Measurements from ENCODE around the gene ANKS1A. TPM values are rescaled to one million over a fixed set of nuclear protein-coding genes. Genes with fewer than 3 reads are reported as not detected.

The ANKS1A gene
- total RNA-seq, 2 donors from 2014 or later = 20.5 to 68.4 TPM

DNA sequence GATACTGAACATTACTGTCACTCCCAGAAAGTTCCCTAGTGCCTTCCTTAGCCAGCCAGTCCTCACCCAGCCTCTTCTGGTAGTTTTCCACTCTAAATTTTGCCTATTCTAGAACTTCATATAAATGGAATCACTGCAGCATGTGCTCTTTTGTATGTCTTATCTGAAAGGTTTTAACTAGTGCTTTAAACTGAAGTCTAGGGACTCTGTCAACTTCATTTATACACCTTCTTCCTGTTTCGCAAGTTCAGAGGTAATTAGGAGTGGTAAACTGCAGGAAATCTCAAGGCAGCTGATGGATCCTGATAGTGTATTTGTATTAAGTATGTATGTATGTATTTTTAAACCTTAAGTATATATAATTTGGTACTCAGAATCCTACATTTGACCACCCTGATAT lies 157.8 kb downstream of the ANKS1A start:
- 32% methylated on average over 1 of the region's 1 CpG for WGBS
- TF ChIP-seq POLR2A (IDR thresholded peaks at IDR 0.05) (no peak), POLR2AphosphoS5 (IDR thresholded peaks at IDR 0.05) (peak; percentile 22)
- TF ChIP-seq, protein P1, sequence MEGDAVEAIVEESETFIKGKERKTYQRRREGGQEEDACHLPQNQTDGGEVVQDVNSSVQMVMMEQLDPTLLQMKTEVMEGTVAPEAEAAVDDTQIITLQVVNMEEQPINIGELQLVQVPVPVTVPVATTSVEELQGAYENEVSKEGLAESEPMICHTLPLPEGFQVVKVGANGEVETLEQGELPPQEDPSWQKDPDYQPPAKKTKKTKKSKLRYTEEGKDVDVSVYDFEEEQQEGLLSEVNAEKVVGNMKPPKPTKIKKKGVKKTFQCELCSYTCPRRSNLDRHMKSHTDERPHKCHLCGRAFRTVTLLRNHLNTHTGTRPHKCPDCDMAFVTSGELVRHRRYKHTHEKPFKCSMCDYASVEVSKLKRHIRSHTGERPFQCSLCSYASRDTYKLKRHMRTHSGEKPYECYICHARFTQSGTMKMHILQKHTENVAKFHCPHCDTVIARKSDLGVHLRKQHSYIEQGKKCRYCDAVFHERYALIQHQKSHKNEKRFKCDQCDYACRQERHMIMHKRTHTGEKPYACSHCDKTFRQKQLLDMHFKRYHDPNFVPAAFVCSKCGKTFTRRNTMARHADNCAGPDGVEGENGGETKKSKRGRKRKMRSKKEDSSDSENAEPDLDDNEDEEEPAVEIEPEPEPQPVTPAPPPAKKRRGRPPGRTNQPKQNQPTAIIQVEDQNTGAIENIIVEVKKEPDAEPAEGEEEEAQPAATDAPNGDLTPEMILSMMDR (IDR thresholded peaks at IDR 0.05) = no peak
- Histone ChIP-seq H3K9me3 (no peaks in the 10 kb centered on the region), H3K27me3 (replicated peaks; ENCODE audit: insufficient read depth) (no peaks in the 10 kb centered on the region), H3K36me3 (no peaks in the 10 kb centered on the region), H3K27ac (peak overlapping the region; percentile 17 to 56), H3K4me3 (no peak overlapping the region), H3K4me1 (replicated peaks) (peaks cover 6% of the 10 kb centered on the region)
- intact Hi-C loops (cut with DNase I) = no loop called here
- DNase-seq (ENCODE audit: low spot score) = no peak

DNA sequence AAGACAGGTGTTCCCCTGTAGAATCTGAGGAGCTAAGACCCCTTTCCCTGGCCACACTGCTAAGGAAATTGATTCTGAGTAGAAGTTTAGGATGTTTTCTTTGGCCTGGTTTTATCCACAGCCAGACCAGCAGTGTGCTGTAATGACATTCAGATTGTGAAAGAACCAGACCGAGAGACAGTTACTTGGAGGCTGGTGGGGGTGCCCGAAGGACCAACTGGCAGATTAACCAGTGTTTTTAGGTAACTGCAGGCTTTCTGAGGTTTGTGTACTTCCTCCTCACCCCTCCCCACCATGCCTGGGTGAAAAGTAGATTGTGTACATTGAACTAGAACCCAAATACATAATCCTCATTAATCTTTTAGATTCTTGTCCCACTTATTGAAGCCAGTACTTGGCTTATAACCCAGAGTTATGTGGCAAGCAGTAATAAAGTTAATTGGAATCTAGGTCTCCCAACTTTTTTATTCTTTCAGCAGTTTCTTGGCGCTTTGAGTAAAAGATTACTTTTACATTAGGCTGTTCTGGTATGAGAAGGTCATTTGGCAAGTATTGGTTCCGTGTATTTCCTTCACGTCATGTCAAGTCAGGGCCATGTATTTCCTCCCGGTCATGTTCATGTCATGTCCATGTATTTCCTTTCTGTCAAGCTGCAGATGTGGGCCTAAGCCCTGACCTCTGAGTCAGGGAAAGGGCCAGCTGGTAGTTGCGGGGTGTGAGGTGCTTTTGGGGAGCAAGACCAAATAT lies 158.4 kb downstream of the ANKS1A start:
- intact Hi-C loops (cut with DNase I) = no loop called here
- H3K27ac ChIP-seq = peak overlapping the region; percentile 17 to 56
- no peaks in the 10 kb centered on the region for H3K9me3 ChIP-seq
- no peaks in the 10 kb centered on the region for H3K36me3 ChIP-seq
- H3K4me1 ChIP-seq (replicated peaks) = peaks cover 6% of the 10 kb centered on the region
- H3K4me3 ChIP-seq = no peak overlapping the region
- WGBS = 33% methylated on average over 7 of the region's 7 CpGs
- DNase-seq (ENCODE audit: low spot score) = no peak
- TF ChIP-seq POLR2AphosphoS5 (IDR thresholded peaks at IDR 0.05) = no peak
- TF ChIP-seq, protein P1 (IDR thresholded peaks at IDR 0.05) = no peak
- no peak for TF ChIP-seq POLR2A (IDR thresholded peaks at IDR 0.05)
- H3K27me3 ChIP-seq (replicated peaks; ENCODE audit: insufficient read depth) = no peaks in the 10 kb centered on the region

DNA sequence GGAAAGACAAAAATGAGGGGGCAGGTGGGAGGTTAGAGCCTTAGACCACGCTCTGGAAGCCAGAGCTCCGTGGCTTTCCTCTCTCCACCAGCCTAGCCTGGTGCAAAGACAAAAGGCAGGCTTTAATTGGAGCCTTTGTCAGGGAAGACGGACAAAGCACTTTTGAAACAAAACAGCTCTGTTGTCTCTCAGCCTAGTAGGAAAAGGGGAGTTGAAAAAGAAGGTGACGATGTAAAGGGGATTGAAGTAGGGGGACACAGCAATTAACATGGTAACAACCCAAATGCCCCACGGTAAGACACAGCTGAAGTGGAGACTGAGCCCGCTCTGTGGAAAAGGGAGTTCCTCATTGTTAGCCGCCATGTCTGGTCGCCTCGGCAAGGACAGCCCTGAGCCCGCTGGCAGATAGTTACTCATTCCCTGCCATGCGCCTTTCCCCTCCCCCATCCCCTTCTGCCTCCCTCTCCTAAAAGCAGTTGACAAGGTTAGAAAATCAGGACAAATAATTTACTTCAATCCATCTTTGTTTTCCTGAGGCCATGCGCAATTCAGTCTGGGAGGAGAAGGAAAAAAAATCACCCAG lies 159.1 kb downstream of the ANKS1A start:
- TF ChIP-seq POLR2AphosphoS5 (IDR thresholded peaks at IDR 0.05) = no peak
- TF ChIP-seq, protein P1 (IDR thresholded peaks at IDR 0.05) = no peak
- H3K27me3 ChIP-seq (replicated peaks; ENCODE audit: insufficient read depth) = no peaks in the 10 kb centered on the region
- H3K27ac ChIP-seq = peak overlapping the region in 1 of 2 donors; percentile 56
- WGBS = 81% methylated on average over 12 of the region's 12 CpGs
- intact Hi-C loops (cut with DNase I) = no loop called here
- no peaks in the 10 kb centered on the region for H3K9me3 ChIP-seq
- no peak overlapping the region for H3K4me3 ChIP-seq
- no peak for DNase-seq (ENCODE audit: low spot score)
- no peaks in the 10 kb centered on the region for H3K36me3 ChIP-seq
- peaks cover 6% of the 10 kb centered on the region for H3K4me1 ChIP-seq (replicated peaks)

DNA sequence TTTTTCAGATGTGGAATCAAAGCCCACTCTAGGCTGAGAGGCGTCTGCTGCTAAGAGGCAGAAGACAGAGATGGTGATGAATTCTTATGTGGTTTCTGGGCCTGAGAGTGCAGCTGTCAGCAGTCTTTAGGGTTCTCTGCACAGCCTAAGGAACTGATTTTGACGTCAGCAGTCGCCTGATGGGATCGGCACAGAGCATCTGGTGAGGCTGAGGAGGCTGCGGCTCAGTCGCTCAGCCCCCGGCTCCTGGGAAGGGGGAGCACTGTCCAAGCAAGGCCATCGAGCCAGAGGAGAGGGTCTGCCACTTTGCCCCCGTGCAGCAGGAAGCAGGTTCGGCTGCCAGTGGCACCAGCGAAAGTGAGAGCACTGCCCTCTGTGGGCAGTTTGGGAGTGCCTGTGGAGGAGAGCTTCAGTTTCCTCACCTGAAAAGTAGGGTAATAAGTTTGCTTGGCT lies 159.6 kb downstream of the ANKS1A start:
- peaks cover 6% of the 10 kb centered on the region for H3K4me1 ChIP-seq (replicated peaks)
- H3K27me3 ChIP-seq (replicated peaks; ENCODE audit: insufficient read depth) = no peaks in the 10 kb centered on the region
- intact Hi-C loops (cut with DNase I) = no loop called here
- H3K4me3 ChIP-seq = no peak overlapping the region
- WGBS = 74% methylated on average over 11 of the region's 11 CpGs
- no peak for DNase-seq (ENCODE audit: low spot score)
- H3K36me3 ChIP-seq = no peaks in the 10 kb centered on the region
- TF ChIP-seq POLR2AphosphoS5 (IDR thresholded peaks at IDR 0.05) (no peak), POLR2A (IDR thresholded peaks at IDR 0.05) (no peak)
- TF ChIP-seq, protein P1 (IDR thresholded peaks at IDR 0.05) = no peak
- no peaks in the 10 kb centered on the region for H3K9me3 ChIP-seq
- peak overlapping the region in 1 of 2 donors; percentile 56 for H3K27ac ChIP-seq
